HG03469 (cell line): Measurements from ENCODE around the gene NF2.

Experiments
- ATAC-seq: cut with Tn5 transposase; IDR thresholded peaks from one replicate; pipeline ENCODE4 v1.9.1; 2021; ENCODE audit warnings: mild to moderate bottlenecking, moderate library complexity, moderate number of reproducible peaks; ENCODE audit not compliant: unreplicated experiment

The NF2 gene

DNA sequence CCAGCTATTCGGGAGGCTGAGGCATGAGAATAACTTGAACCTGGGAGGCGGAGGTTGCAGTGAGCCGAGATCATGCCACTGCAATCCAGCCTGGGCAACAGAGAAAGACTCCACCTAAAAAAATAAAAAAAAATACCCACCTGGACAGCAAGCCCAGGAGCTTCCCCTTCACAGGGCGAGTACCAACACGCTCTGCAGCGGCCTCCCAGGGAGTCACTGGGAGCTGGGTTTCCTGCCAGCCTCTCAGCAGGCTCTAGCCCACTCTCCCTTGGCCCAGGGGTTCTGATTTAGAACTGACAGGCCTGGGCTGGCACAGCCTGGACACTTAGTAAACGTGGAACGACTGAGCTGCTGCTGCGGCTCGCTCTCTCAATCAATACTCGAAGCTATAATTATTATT is 114.4 kb downstream of the NF2 start:
- ATAC-seq = no peak

- no peak for ATAC-seq
These were observed 115.8 kb downstream of the NF2 start for GRCh38 chr22:29718949-29719898.

GRCh38 chr22:29719899-29720645 is 116.6 kb downstream of the NF2 start, which contains the start of gene CABP7:
Gene CABP7, plus strand, starts transcription at chr22:29720003. Its CDS starts 422 bp downstream, at chr22:29720425.
- no peak for ATAC-seq

- ATAC-seq = no peak
These were observed 117.4 kb downstream of the NF2 start for GRCh38 chr22:29720811-29721323.

- no peak for ATAC-seq
These were observed 118.7 kb downstream of the NF2 start for GRCh38 chr22:29722151-29722550.

DNA sequence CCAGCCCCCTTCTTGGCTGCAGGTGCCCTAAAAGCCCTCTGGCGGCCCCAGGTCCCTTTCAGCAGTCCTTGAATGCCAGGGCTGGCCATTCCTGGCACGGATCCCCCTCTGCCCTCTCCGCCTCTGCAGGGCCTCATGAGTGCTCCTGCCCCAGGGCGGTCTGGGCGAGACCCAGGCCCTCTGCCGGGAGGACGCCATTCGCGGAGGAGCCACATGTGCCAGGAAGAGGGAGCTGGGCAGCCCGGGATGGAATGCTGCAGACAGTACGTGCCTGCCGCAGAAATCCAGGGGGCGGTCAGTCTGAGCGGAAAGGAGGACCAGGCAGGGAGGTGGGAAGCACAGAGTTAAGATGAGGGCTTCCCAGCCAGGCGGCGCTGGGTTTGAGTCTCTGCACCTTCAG is 119.2 kb downstream of the NF2 start:
- ATAC-seq = no peak

DNA sequence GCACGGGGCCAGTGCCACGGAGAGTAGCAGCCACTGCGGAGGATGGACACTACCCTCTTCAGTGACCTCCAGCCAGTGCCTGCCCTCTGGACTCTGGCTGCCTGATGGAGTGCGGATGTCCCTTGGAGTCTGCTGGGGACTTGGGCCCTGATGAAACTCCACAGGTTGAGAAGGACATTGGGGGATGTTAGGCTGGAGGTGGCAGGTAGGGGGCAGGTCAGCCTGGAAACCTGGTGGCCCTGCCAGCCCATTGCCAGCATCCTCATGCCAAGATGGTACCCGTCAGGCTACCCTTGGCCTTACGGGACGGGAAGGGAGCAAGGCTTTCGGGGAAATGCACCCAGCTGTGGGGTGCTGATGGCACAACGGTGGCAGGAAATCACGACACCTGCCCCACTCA is 120.3 kb downstream of the NF2 start:
- ATAC-seq = no peak

DNA sequence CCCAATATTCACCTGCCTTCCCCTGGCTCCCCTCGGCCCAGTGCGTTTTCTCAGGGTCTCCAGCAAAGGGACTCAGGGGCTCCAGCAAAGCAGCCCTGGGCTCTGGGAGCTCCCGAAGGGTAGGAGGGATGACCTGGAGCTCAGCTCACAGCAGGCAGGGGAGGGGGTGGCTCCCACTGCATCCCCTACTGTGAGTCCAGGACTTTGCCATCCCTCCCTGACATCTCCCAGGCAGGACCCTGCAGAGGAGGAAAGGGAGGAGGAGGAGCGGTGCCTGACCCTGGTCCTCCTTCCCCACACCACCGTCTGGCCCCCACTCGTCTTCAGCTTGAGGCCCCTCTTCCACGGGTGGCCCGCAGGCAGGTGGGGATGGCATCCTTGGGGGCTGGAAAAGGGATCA is 121.4 kb downstream of the NF2 start:
- ATAC-seq = no peak

GRCh38 chr22:29726106-29726505 is 122.7 kb downstream of the NF2 start:
- no peak for ATAC-seq

- no peak for ATAC-seq
These were observed 123.2 kb downstream of the NF2 start for GRCh38 chr22:29726512-29727130.

- ATAC-seq = no peak
These were observed 123.7 kb downstream of the NF2 start for GRCh38 chr22:29727131-29727523.

- ATAC-seq = no peak
These were observed 125.7 kb downstream of the NF2 start for GRCh38 chr22:29729161-29729560.

GRCh38 chr22:29731058-29731850 is 127.8 kb downstream of the NF2 start:
- ATAC-seq = no peak

DNA sequence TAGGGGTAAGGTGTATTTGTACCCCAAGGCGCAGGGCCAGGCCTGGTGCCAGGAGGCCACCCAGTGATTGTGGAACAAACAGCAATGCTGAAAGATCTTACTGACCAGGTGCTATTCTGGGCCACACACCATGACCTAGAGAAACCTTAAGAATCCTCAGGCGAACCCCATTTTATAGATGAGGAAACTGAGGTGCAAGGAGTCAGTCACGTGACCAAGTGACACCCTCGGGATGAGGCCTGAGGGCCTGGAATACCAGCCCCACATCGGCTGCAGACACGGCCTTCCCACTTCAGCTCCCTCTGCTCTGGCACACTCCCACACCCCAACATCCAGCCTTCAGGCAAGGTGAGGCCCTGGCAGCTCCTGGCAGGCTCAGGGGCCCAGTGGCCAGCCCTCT is 129.4 kb downstream of the NF2 start:
- ATAC-seq = no peak

DNA sequence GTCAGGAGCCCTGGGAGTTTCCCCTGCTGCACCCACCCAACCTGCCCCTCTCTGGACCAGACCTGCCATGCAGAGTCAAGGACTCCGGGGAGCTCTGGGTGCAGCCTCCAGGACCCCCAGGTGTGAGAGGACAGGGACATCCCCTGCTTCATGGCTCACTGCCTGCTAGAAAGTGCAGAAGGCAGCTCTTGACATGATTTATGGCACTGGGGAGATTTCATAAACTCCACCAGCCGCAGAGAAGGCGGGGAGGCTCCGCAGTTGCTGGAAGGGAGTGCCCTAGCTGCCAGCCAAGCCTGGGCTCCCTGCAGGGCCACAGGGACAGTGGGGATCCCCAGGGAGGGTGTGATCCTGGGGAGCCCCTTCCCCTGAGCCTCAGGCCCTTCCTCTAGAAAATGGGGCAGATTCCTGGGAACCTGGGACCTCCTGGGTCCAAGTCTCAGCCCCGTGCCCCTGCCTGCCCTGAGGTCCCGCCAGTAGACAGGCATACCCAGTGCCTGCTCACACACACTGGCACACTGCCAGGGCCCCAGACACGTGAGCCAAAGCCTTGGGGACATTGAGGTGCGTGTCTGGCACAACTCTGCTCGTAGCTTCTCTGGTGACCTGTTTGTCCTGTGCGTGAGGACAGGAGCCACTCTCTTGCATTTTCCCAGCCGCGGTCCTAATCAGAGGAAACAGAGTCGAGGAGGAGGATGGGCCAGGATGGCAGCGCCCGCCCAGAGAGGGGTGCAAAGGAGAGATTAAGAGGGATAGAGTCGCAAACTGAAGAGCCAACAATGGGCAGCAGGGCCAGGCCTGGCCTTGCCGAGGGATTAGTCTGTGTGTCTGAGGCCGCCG is 130.1 kb downstream of the NF2 start:
- no peak for ATAC-seq

DNA sequence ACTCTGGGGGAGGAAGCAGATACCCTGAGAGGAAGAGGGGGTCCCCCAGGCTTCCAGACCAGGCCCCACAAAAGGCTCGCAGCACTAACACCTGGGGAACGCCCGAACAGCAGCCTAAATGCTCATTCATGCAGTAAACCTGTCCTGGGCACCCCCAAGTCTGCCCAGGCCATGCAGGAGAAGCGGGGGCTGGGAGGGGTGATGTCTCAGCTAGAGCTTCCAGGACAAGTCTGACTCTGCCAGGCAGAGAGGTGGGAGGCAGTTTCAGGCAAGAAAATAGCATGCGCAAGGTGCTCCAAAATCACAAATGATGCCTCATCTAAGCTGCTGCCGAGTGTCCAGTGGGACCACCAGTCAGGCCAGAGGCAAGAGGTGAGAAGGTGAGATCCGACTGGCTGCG is 131.0 kb downstream of the NF2 start:
- no peak for ATAC-seq

DNA sequence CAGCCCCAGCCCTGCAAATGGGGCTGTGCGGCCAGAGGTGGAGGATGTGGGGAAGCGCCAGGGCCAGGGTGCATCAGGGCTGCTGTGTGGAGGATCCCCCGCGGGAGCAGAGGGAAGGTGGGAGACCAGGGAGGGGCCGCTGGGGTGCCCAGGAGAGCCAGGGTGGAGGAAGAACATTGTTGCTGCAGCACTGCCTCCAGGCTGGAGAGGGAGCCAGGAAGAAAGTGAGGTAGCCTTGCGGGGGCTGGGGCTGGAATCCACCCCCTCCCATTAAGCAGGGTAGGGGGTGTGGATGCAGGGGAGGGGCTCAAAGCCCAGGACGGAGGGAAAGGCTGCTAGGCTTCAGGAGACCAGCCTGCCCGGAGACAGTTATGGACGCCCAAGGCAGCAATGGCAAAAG is 131.4 kb downstream of the NF2 start:
- ATAC-seq = no peak

DNA sequence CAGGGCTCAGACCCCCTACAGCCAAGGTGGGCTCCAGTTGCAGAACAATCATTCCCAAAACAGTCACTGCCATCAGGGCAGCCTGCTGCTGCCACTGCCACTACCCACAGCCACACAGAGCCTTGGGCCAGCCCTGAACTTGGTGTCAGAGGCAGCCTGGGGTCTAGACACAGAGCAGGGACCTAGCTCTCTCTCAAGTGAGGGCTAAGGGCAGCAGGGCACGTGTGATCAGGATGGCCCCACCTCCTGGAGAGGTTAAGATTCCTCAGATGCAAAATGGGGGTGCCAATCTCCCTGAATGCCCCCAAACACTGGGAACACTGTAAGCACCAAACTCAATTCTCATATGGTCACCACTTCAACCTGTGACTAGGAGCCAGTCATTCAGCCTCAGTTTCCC is 132.0 kb downstream of the NF2 start:
- ATAC-seq = no peak

DNA sequence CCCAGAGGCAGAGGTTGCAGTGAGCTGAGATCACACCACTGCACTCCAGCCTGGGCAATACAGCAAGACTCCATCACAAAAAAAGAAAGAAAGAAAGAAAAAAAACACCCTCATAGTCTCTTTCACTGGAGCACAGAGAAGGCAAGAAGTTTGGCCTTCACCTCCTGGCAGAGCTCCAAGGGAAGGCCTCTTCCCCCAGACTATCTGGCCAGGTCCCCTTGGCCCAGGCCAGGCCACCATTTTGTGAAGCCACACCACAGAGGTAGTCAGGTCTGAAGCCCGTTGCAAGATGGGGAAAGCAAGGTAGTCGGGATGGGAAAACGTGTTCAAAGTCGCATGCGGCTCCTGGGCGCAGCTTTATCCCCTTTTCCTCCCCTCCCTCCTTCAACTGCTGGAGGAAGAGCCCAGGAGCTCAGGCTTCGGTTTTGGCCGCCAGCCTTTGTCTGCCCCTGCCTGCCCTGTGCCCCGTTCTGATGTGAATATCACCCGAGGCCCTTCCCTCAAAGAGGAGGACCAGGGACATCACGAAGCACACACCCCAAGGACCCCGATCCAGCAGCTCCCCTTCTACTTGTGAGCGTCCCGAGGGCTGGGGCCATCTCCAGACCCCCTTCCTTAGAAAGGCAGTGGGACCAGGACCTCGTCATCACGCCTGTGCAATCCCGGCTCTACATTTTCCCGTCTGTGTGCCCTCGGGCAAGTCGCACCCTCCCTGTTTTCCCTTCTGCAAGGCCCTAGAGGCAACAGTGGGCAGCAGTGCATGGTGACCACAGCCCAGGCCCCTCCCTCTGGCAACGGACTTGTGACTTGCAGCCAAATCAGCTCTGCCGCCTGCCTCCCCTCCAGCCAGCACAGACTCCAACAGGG is 134.1 kb downstream of the NF2 start:
- ATAC-seq = no peak
